HCT116 (cell line): ENCODE results near the gene ETV4.

Source experiments
- EZH2 ChIP-seq: fragments of 200-600 bp; sonication (generic); IDR thresholded peaks from 2 replicates; pipeline ENCODE4 v1.6.1; 2017; ENCODE audit warnings: antibody characterized with exemption, mixed run types
- POLR2A ChIP-seq: IDR thresholded peaks from 2 replicates; pipeline ENCODE4 v1.7.0; 2011; ENCODE audit warnings: borderline replicate concordance; ENCODE audit not compliant: insufficient read depth, insufficient read length; ENCODE audit errors: extremely low read depth
- POLR2AphosphoS5 ChIP-seq: IDR thresholded peaks from 2 replicates; pipeline ENCODE4 v1.6.1; 2011; ENCODE audit warnings: mild to moderate bottlenecking, low read depth, low read length, moderate library complexity
- RAD21 ChIP-seq: IDR thresholded peaks from 2 replicates; pipeline ENCODE4 v1.6.1; 2012; ENCODE audit warnings: low read depth, mild to moderate bottlenecking
- SP1 ChIP-seq: IDR thresholded peaks from 2 replicates; pipeline ENCODE4 v1.6.1; 2012; ENCODE audit warnings: low read depth
- YY1 ChIP-seq: IDR thresholded peaks from 2 replicates; pipeline ENCODE4 v1.6.1; 2011; ENCODE audit warnings: low read length, low read depth, moderate library complexity, mild to moderate bottlenecking; ENCODE audit not compliant: insufficient replicate concordance; ENCODE audit errors: extremely low read depth
- TF ChIP-seq, protein P1 (sequence below): IDR thresholded peaks from 2 replicates; pipeline ENCODE4 v1.6.1; 2011; ENCODE audit warnings: mild to moderate bottlenecking, low read length, moderate library complexity; ENCODE audit not compliant: insufficient replicate concordance; ENCODE audit errors: extremely low read depth
- TF ChIP-seq, protein P2 (sequence below), 3 experiments: fragments of 200-600 bp in 1 of 3; sonication (generic) in 1 of 3; IDR thresholded peaks in 2 of 3; conservative IDR thresholded peaks in 1 of 3; 2 replicates each; pipeline ENCODE4 v1.5.1; 2012 to 2017; ENCODE audit warnings: low read depth in 2 of 3, low read length in 2 of 3, antibody characterized with exemption in 1 of 3, borderline replicate concordance in 1 of 3, control low read depth in 1 of 3, mild to moderate bottlenecking in 1 of 3, mixed read lengths in 1 of 3, mixed run types in 1 of 3, moderate library complexity in 1 of 3; ENCODE audit not compliant: insufficient read depth in 1 of 3
- TF ChIP-seq, protein P3 (sequence below): IDR thresholded peaks from 2 replicates; pipeline ENCODE4 v1.6.1; 2012

DNA sequence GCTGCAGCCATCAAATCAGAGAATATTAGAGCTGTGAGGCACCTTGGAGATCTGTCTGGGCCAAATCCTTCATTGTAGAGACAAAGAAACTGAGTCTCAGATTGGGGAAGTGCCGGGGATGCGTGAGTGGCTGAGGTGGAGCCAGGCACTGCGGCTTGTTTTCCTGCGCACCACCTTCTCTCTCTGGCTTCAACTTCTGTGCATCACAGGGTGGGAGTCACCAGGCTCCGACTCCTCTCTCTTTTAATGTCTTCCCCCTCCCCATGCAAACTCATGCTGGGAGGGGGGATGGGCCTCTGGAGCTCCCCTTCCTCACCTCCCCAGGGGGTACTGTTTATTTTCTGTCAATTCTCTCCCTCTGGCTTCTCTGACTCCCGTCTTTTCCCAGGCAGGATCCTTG, 8.7 kb upstream of the ETV4 start:
- TF ChIP-seq, protein P1, sequence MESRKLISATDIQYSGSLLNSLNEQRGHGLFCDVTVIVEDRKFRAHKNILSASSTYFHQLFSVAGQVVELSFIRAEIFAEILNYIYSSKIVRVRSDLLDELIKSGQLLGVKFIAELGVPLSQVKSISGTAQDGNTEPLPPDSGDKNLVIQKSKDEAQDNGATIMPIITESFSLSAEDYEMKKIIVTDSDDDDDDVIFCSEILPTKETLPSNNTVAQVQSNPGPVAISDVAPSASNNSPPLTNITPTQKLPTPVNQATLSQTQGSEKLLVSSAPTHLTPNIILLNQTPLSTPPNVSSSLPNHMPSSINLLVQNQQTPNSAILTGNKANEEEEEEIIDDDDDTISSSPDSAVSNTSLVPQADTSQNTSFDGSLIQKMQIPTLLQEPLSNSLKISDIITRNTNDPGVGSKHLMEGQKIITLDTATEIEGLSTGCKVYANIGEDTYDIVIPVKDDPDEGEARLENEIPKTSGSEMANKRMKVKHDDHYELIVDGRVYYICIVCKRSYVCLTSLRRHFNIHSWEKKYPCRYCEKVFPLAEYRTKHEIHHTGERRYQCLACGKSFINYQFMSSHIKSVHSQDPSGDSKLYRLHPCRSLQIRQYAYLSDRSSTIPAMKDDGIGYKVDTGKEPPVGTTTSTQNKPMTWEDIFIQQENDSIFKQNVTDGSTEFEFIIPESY = no peak
- TF ChIP-seq POLR2AphosphoS5 (no peak), POLR2A (no peak), EZH2 (no peak), SP1 (no peak), YY1 (no peak), RAD21 (no peak)
- TF ChIP-seq, protein P2, sequence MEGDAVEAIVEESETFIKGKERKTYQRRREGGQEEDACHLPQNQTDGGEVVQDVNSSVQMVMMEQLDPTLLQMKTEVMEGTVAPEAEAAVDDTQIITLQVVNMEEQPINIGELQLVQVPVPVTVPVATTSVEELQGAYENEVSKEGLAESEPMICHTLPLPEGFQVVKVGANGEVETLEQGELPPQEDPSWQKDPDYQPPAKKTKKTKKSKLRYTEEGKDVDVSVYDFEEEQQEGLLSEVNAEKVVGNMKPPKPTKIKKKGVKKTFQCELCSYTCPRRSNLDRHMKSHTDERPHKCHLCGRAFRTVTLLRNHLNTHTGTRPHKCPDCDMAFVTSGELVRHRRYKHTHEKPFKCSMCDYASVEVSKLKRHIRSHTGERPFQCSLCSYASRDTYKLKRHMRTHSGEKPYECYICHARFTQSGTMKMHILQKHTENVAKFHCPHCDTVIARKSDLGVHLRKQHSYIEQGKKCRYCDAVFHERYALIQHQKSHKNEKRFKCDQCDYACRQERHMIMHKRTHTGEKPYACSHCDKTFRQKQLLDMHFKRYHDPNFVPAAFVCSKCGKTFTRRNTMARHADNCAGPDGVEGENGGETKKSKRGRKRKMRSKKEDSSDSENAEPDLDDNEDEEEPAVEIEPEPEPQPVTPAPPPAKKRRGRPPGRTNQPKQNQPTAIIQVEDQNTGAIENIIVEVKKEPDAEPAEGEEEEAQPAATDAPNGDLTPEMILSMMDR (IDR thresholded peaks at IDR 0.05 in 2 of 3, conservative IDR thresholded peaks at IDR 0.05 in 1 of 3; ENCODE audit: borderline replicate concordance in 1 of 3, insufficient read depth in 1 of 3, low read depth in 2 of 3, low read length in 2 of 3) = no peak
- TF ChIP-seq, protein P3, sequence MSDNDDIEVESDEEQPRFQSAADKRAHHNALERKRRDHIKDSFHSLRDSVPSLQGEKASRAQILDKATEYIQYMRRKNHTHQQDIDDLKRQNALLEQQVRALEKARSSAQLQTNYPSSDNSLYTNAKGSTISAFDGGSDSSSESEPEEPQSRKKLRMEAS = no peak
